Right kidney (tissue), 1 donor: Measurements from ENCODE around the gene WTIP.
"Not testable (repeated sequence)": the region's sequence is repeated elsewhere in the genome, so short reads cannot be mapped to it uniquely, and the experiment has no call there.

Source experiments
- DNase-seq: peaks from one replicate; pipeline ENCODE4 v3.0.0-alpha.2; 2016

WTIP gene

GRCh38 chr19:34502582-34503411, 21.2 kb downstream of the WTIP start:
- DNase-seq = no peak

GRCh38 chr19:34503531-34504272, 22.1 kb downstream of the WTIP start:
- DNase-seq = no peak

- DNase-seq = no peak
These were observed 22.8 kb downstream of the WTIP start for GRCh38 chr19:34504273-34504808.

GRCh38 chr19:34504809-34505291, 23.3 kb downstream of the WTIP start:
- no peak for DNase-seq

GRCh38 chr19:34505321-34506025, 23.9 kb downstream of the WTIP start:
- no peak for DNase-seq

- no peak for DNase-seq
These were observed 24.4 kb downstream of the WTIP start for GRCh38 chr19:34506026-34506370.

GRCh38 chr19:34507414-34508067, 26.0 kb downstream of the WTIP start:
- DNase-seq = no peak

- no peak for DNase-seq
These were observed 27.0 kb downstream of the WTIP start for GRCh38 chr19:34508540-34508939.

GRCh38 chr19:34510904-34511303, 29.3 kb downstream of the WTIP start:
- not testable (repeated sequence) for DNase-seq

GRCh38 chr19:34512254-34512822, 30.8 kb downstream of the WTIP start:
- DNase-seq = no peak

- DNase-seq = no peak
These were observed 32.2 kb downstream of the WTIP start for GRCh38 chr19:34513767-34514166.

GRCh38 chr19:34519602-34520001, 38.0 kb downstream of the WTIP start:
- DNase-seq = no peak

GRCh38 chr19:34523408-34523807, 41.9 kb downstream of the WTIP start:
- no peak for DNase-seq

GRCh38 chr19:34525001-34525400, 43.4 kb downstream of the WTIP start:
- DNase-seq = no peak

- DNase-seq = no peak
These were observed 52.6 kb downstream of the WTIP start for GRCh38 chr19:34534206-34534605.

GRCh38 chr19:34539396-34539795, 57.8 kb downstream of the WTIP start:
- no peak for DNase-seq

GRCh38 chr19:34540811-34541557, 59.4 kb downstream of the WTIP start:
- no peak for DNase-seq

GRCh38 chr19:34549833-34550232, 68.3 kb downstream of the WTIP start:
- DNase-seq = no peak

GRCh38 chr19:34555447-34555846, 73.9 kb downstream of the WTIP start:
- no peak for DNase-seq

GRCh38 chr19:34556488-34556887, 74.9 kb downstream of the WTIP start:
- no peak for DNase-seq

- no peak for DNase-seq
These were observed 77.5 kb downstream of the WTIP start for GRCh38 chr19:34559045-34559444.
